Testis (tissue), 3 donors: ENCODE data around the gene BCL7A. TPM values are rescaled to one million over a fixed set of nuclear protein-coding genes. Genes with fewer than 3 reads are reported as not detected.
A peak's percentile ranks its signal among the peaks of the same experiment; 100 is the strongest.

Experiments
- DNase-seq: peaks from one replicate; pipeline ENCODE4 v3.0.0-alpha.2; 2019
- H3K27ac ChIP-seq, 2 donors: fragments of 200-600 bp; sonication (generic); one replicate each; pipeline ENCODE4 v1.5.1; 2019
- H3K27me3 ChIP-seq: fragments of 200-600 bp; sonication (generic); one replicate; pipeline ENCODE4 v1.5.1; 2019
- H3K36me3 ChIP-seq: fragments of 200-600 bp; sonication (generic); one replicate; pipeline ENCODE4 v1.5.1; 2017; ENCODE audit warnings: low read depth; ENCODE audit errors: missing control alignments
- H3K4me1 ChIP-seq: fragments of 200-600 bp; sonication (generic); one replicate; pipeline ENCODE4 v1.5.1; 2019
- H3K4me3 ChIP-seq, 2 donors: fragments of 200-600 bp; sonication (generic); one replicate each; pipeline ENCODE4 v1.5.1; 2017 to 2019
- H3K9me3 ChIP-seq: fragments of 200-600 bp; sonication (generic); one replicate; pipeline ENCODE4 v1.5.1; 2017
- CTCF ChIP-seq, 3 experiments: fragments of 450-650 bp in 2 of 3; fragments of 200-600 bp in 1 of 3; sonication (generic) in 1 of 3; IDR thresholded peaks; one replicate each; pipeline ENCODE4 v1.5.1; 2016 to 2019; ENCODE audit warnings: antibody characterized with exemption in 3 of 3, mild to moderate bottlenecking in 2 of 3, moderate library complexity in 1 of 3
- POLR2A ChIP-seq: fragments of 450-650 bp; IDR thresholded peaks from one replicate; pipeline ENCODE4 v1.6.1; 2017; ENCODE audit warnings: antibody characterized with exemption, mild to moderate bottlenecking, moderate library complexity
- WGBS, 2 donors: methylation state at CpG; one replicate each; pipeline ENCODE4 v1.1.5; 2018; 5-methylcytosine and 5-hydroxymethylcytosine counted together
- intact Hi-C: fragments of 100-400 bp; cut with DNase I; formaldehyde crosslinking; loops from one replicate; pipeline ENCODE4 v1.15.1; 2023; ENCODE audit warnings: low total_unique reads
- polyA plus RNA-seq: library from polyadenylated mRNA; stranded (reverse); fragments of 350-450 nt; fragmentation: Illumina TruSeq; extraction: RNeasy Lipid Tissue Mini Kit (QIAGEN cat#74804); gene quantifications from one replicate; pipeline ENCODE4 v1.2.3, GENCODE V29; 2014; ENCODE audit warnings: low read depth, low replicate concordance; ENCODE audit not compliant: insufficient read depth
- total RNA-seq, 2 donors: library from RNA; depleted of rRNA; stranded (reverse); fragments of >200 nt; gene quantifications; one replicate each; pipeline ENCODE4 v1.2.3, GENCODE V29; 2016

Gene BCL7A
- total and polyA plus RNA-seq, 3 donors from 2014 or later, result 5.9 to 11.1 (median 10.2) TPM

- Histone ChIP-seq H3K27ac (no peak overlapping the region), H3K4me1 (no peaks in the 10 kb centered on the region), H3K27me3 (no peaks in the 10 kb centered on the region), H3K36me3 (no peaks in the 10 kb centered on the region), H3K9me3 (no peaks in the 10 kb centered on the region), H3K4me3 (no peak overlapping the region)
- 76 to 84% methylated on average over 9 to 10 of the region's 10 CpGs for WGBS, 2 donors
- TF ChIP-seq POLR2A, result no peak
- TF ChIP-seq CTCF (IDR thresholded peaks at IDR 0.05), result no peak
- DNase-seq, result no peak
- intact Hi-C loops, result no loop called here
Observed at GRCh38 chr12:121990692-121991603, 30.7 kb upstream of the BCL7A start.

GRCh38 chr12:121992059-121992879 is 29.4 kb upstream of the BCL7A start:
- TF ChIP-seq POLR2A (no peak), CTCF (IDR thresholded peaks at IDR 0.05) (no peak)
- no peaks in the 10 kb centered on the region for H3K4me1 ChIP-seq
- intact Hi-C loops, result no loop called here
- whole genome bisulfite sequencing, 2 donors, result 67 to 76% methylated on average over 21 of the region's 21 CpGs
- no peaks in the 10 kb centered on the region for H3K36me3 ChIP-seq
- no peak overlapping the region for H3K27ac ChIP-seq
- no peaks in the 10 kb centered on the region for H3K27me3 ChIP-seq
- no peak overlapping the region for H3K4me3 ChIP-seq
- DNase-seq, result no peak
- no peaks in the 10 kb centered on the region for H3K9me3 ChIP-seq

- H3K4me3 ChIP-seq, result no peak overlapping the region
- H3K4me1 ChIP-seq, result no peaks in the 10 kb centered on the region
- peak overlapping the region in 1 of 2 donors; percentile 23 for H3K27ac ChIP-seq
- DNase-seq, result no peak
- TF ChIP-seq POLR2A (no peak), CTCF (IDR thresholded peaks at IDR 0.05) (no peak)
- no peaks in the 10 kb centered on the region for H3K36me3 ChIP-seq
- intact Hi-C loops, result no loop called here
- H3K27me3 ChIP-seq, result no peaks in the 10 kb centered on the region
- 45 to 47% methylated on average over 9 of the region's 9 CpGs for WGBS, 2 donors
- no peaks in the 10 kb centered on the region for H3K9me3 ChIP-seq
Observed at GRCh38 chr12:121996050-121996944, 25.4 kb upstream of the BCL7A start.

DNA sequence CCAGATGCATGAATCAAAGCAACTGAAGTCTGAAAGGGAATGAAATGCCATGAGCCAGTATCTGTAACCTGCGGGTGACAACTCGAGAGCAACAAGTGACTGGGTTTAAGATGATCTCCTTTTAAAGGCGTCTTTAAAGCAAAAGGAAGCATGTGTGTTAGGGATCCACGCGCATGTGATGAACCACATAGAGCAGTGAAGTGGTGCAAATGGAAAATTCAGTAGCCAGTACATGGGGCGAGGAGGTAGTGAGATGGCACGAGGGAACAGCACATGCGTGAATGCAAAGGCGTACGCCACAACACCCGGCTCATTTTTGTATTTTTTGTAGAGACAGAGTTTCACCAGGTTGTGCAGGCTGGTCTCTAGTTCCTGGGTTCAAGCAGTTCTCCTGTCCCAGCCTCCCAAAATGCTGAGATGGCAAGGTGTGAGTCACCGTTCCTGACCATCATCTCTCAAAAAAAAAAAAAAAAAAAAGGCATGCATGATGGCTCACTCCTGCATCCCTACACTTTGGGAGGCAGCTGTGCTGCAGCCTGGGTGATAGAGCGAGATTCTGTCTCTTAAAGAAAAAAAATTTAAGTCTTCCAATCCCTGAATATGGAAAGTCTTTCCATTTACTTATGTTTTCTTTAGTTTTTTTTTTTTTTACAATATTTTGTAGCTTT is 24.6 kb upstream of the BCL7A start:
- TF ChIP-seq CTCF (IDR thresholded peaks at IDR 0.05), result no peak
- no peak for TF ChIP-seq POLR2A
- H3K4me1 ChIP-seq, result no peaks in the 10 kb centered on the region
- no peak for DNase-seq
- intact Hi-C loops, result no loop called here
- H3K27ac ChIP-seq, result no peak overlapping the region
- no peaks in the 10 kb centered on the region for H3K27me3 ChIP-seq
- H3K36me3 ChIP-seq, result no peaks in the 10 kb centered on the region
- WGBS, 2 donors, result 84 to 88% methylated on average over 13 of the region's 13 CpGs
- H3K9me3 ChIP-seq, result no peaks in the 10 kb centered on the region
- H3K4me3 ChIP-seq, result no peak overlapping the region
